Middle frontal gyrus (tissue), 1 donor: Measurements from ENCODE around the gene TEX101.
A peak's percentile ranks its signal among the peaks of the same experiment; 100 is the strongest.

Source experiments
- DNase-seq: peaks from one replicate; pipeline ENCODE4 v3.0.0-alpha.2; 2015; ENCODE audit warnings: low spot score; ENCODE audit errors: extremely low spot score

Gene TEX101

GRCh38 chr19:43445426-43445825, 30.7 kb downstream of the TEX101 start:
- DNase-seq = no peak

- peak; percentile 55 for DNase-seq
Observed at GRCh38 chr19:43446746-43447489, 32.2 kb downstream of the TEX101 start.

GRCh38 chr19:43447655-43448054, 33.0 kb downstream of the TEX101 start:
- no peak for DNase-seq

- no peak for DNase-seq
Observed at GRCh38 chr19:43450545-43450997, 35.9 kb downstream of the TEX101 start.

GRCh38 chr19:43452582-43452981, 37.9 kb downstream of the TEX101 start:
- DNase-seq = no peak

GRCh38 chr19:43454031-43454430, 39.3 kb downstream of the TEX101 start:
- no peak for DNase-seq

- DNase-seq = no peak
Observed at GRCh38 chr19:43455321-43456113, 40.8 kb downstream of the TEX101 start.

- no peak for DNase-seq
Observed at GRCh38 chr19:43457809-43458208, 43.1 kb downstream of the TEX101 start.

GRCh38 chr19:43460362-43461016, 45.8 kb downstream of the TEX101 start:
- no peak for DNase-seq

- DNase-seq = no peak
Observed at GRCh38 chr19:43461303-43461702, 46.6 kb downstream of the TEX101 start.

GRCh38 chr19:43462383-43462782, 47.7 kb downstream of the TEX101 start:
- DNase-seq = no peak

- DNase-seq = no peak
Observed at GRCh38 chr19:43462785-43463380, 48.2 kb downstream of the TEX101 start.

- peak; percentile 63 for DNase-seq
Observed at GRCh38 chr19:43463381-43464133, 48.9 kb downstream of the TEX101 start.

GRCh38 chr19:43464134-43464775, 49.6 kb downstream of the TEX101 start:
- no peak for DNase-seq

GRCh38 chr19:43465468-43466120, 50.9 kb downstream of the TEX101 start, which contains the start of gene LYPD3:
TSS of gene LYPD3 (minus strand) at chr19:43465608. CDS start at chr19:43465571, 37 bp downstream.
- DNase-seq = no peak

- DNase-seq = no peak
Observed at GRCh38 chr19:43466793-43467192, 52.1 kb downstream of the TEX101 start.

GRCh38 chr19:43467276-43467675, 52.6 kb downstream of the TEX101 start:
- no peak for DNase-seq

- no peak for DNase-seq
Observed at GRCh38 chr19:43467730-43468129, 53.0 kb downstream of the TEX101 start.
